Measurements from ENCODE around the gene PLCB1. TPM values are rescaled to one million over a fixed set of nuclear protein-coding genes. Genes with fewer than 3 reads are reported as not detected.

The PLCB1 gene
- polyA plus RNA-seq, 3 donors from 2014 or later: 11.0 to 20.4 (median 12.6) TPM

DNA sequence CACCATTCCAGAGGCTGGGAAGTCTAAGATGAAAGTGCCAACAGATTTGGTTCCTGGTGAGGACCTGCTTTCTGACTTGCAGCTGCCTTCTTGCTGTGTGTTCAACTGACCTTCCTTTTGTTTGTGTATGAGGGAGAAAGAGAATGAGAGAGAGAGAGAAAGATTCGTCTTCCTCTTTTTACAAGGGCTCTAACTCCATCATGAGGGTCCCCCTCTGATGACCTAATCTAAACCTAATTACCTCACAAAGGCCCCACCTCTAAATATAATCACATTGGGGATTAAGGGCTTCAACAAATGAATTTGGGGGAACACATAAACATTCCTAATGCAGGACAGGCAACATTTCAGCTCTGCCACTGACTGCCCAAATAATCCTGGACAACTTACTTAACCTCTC lies 130.7 kb downstream of the PLCB1 start:
- H3K36me3 Mint-ChIP-seq: peaks cover 0 to 7% (median 0%) of the 10 kb centered on the region in 3 donors
- H3K9me3 Mint-ChIP-seq: no peaks in the 10 kb centered on the region
- peaks cover 0 to 2% (median 0%) of the 10 kb centered on the region in 3 donors for H3K27me3 Mint-ChIP-seq (ENCODE audit: low read depth in 3 of 3)
- no peak overlapping the region for H3K4me3 Mint-ChIP-seq
- no peak for DNase-seq
- H3K4me1 Mint-ChIP-seq: peaks cover 9 to 34% of the 10 kb centered on the region in 2 donors
- peak overlapping the region in 1 of 6 donors; percentile 45 for H3K27ac Mint-ChIP-seq

DNA sequence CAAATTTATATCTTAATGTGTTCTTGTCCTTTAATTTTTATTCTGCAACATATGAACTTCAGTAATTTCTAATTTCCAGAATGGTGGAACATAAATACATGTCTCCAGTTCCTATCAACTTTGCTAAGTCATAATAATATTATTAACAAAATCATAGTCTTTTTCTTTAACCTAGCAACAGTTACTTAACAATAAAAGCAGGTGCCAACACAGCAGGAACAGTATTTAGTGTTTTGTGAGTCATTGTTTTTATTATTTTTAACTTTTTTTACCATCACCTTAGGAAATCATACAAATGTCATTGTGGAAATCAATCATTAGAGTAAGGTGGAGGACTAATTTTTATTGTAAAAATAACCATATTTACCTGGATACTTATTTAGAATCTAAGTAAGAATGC lies 133.5 kb downstream of the PLCB1 start:
- Mint-ChIP-seq H3K27me3 (ENCODE audit: low read depth in 3 of 3) (peaks cover 0 to 2% (median 0%) of the 10 kb centered on the region in 3 donors), H3K27ac (no peak overlapping the region), H3K9me3 (no peaks in the 10 kb centered on the region), H3K4me1 (peaks cover 15 to 47% of the 10 kb centered on the region in 2 donors), H3K4me3 (no peak overlapping the region), H3K36me3 (peaks cover 0 to 7% (median 0%) of the 10 kb centered on the region in 3 donors)
- DNase-seq: no peak

DNA sequence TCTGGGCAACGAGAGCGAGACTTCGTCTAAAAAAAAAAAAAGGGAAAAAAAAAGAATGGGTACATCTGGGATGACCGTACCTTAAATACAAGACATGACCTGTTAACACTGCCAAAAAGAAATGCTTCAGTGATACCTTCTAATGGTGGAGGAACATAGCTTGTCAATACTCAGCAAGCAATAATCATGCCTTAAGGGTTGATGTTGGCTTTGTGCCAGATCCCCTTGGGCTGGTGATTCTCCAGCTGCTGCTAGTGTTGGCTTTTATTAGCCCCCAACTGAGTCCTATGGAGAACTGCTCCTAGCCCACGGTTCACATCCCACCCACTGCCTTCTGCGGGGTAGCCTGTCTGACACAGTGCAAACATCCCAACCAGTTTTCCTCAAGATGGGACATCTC lies 134.9 kb downstream of the PLCB1 start:
- Mint-ChIP-seq H3K27me3 (ENCODE audit: low read depth in 3 of 3) (peaks cover 0 to 2% (median 0%) of the 10 kb centered on the region in 3 donors), H3K36me3 (peaks cover 0 to 7% (median 0%) of the 10 kb centered on the region in 3 donors), H3K9me3 (no peaks in the 10 kb centered on the region), H3K4me3 (no peak overlapping the region), H3K27ac (no peak overlapping the region), H3K4me1 (peaks cover 24 to 51% of the 10 kb centered on the region in 2 donors)
- no peak for DNase-seq

DNA sequence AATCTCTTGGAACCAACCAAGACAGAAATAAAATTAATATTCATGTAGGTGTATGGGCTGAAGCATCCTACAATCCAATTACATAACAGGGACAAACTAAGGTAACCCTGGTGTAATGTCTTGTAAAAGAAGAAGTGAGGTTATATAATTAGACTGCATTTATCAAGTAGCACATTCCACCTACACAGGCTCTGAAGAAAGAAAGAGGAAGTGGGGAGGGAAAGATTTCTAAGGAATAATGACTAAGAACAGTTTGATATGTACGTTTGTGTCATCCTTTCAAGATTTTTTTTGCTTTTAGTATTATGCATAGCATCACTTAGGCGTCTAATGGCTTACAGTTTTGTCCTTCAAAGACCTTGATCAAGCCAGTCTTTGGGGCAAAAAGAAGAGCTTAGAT lies 139.7 kb downstream of the PLCB1 start:
- no peak overlapping the region for H3K27ac Mint-ChIP-seq

DNA sequence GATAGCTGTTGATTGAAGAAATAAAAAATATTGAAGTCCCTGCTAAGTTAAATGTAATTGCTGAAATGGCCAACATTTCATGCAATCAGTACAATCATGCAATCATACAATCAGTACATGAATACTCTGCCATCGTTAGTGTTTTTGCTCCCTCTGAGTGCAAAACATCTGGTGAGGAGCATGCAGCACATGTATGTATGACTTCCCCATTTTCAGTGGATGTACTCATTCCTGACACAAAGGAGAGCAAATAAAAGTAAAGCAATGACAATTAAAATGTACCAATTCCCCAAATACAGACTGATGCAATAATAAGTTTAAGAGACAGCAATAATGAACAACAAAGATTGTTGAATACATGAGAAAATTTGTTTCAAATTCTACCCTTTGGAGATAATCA lies 140.7 kb downstream of the PLCB1 start:
- no peak overlapping the region for H3K27ac Mint-ChIP-seq
- no peaks in the 10 kb centered on the region for H3K9me3 Mint-ChIP-seq
- peaks cover 31 to 60% of the 10 kb centered on the region in 2 donors for H3K4me1 Mint-ChIP-seq
- no peaks in the 10 kb centered on the region for H3K36me3 Mint-ChIP-seq
- no peaks in the 10 kb centered on the region for H3K27me3 Mint-ChIP-seq (ENCODE audit: low read depth in 3 of 3)
- DNase-seq: no peak
- no peak overlapping the region for H3K4me3 Mint-ChIP-seq

More for the DNA sequence above, 139.7 kb downstream of the PLCB1 start:
- no peaks in the 10 kb centered on the region for H3K36me3 Mint-ChIP-seq
- H3K4me1 Mint-ChIP-seq: peaks cover 31 to 60% of the 10 kb centered on the region in 2 donors
- H3K4me3 Mint-ChIP-seq: no peak overlapping the region
- H3K9me3 Mint-ChIP-seq: no peaks in the 10 kb centered on the region
- peaks cover 0 to 2% (median 0%) of the 10 kb centered on the region in 3 donors for H3K27me3 Mint-ChIP-seq (ENCODE audit: low read depth in 3 of 3)
- no peak for DNase-seq

DNA sequence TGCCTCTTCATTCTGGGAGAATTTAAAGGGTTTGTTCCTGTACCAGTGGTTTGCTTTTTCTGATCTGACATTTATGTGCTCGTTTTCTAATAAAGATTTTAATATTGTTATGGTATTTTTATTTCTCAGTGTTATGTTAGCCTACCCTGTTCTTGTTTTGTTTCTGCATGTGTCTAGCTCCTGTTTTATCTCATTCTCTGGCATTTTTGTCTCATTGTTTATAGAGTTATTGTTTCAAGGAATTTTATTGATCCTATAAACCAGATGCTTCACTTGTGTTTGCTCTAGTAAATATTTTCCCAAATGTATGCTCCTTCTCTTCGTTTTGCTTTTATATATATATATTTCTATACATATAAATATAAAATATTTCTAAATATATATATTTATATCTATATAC lies 152.8 kb downstream of the PLCB1 start:
- DNase-seq: no peak
- H3K27me3 Mint-ChIP-seq (ENCODE audit: low read depth in 3 of 3): peaks cover 0 to 3% (median 0%) of the 10 kb centered on the region in 3 donors
- no peaks in the 10 kb centered on the region for H3K9me3 Mint-ChIP-seq
- H3K36me3 Mint-ChIP-seq: peaks cover 3 to 13% (median 3%) of the 10 kb centered on the region in 3 donors
- H3K27ac Mint-ChIP-seq: no peak overlapping the region
- H3K4me3 Mint-ChIP-seq: no peak overlapping the region
- H3K4me1 Mint-ChIP-seq: peaks cover 3 to 12% of the 10 kb centered on the region in 2 donors

DNA sequence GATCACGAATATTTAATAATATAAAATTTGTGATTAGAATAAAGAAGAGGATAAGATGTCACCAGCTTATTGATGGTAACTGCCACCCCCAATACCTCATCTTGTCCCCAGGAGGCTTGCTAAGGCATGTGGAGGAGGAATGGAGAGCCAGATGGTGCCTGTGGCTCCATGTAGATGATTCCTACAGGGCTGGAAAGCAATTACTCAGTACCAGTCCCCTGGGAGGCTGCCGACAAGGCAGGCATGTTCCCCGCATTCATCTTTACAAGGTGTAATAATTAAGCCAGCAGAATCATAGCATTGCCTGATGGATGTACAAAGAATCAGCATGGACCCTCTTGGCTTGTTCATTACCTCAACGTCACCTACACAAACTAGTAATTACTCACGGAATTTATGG lies 155.3 kb downstream of the PLCB1 start:
- peaks cover 3 to 15% (median 5%) of the 10 kb centered on the region in 3 donors for H3K36me3 Mint-ChIP-seq
- peaks cover 4 to 9% of the 10 kb centered on the region in 2 donors for H3K4me1 Mint-ChIP-seq
- no peak overlapping the region for H3K4me3 Mint-ChIP-seq
- DNase-seq: no peak
- H3K9me3 Mint-ChIP-seq: no peaks in the 10 kb centered on the region
- H3K27ac Mint-ChIP-seq: no peak overlapping the region
- H3K27me3 Mint-ChIP-seq (ENCODE audit: low read depth in 3 of 3): peaks cover 0 to 5% (median 0%) of the 10 kb centered on the region in 3 donors

DNA sequence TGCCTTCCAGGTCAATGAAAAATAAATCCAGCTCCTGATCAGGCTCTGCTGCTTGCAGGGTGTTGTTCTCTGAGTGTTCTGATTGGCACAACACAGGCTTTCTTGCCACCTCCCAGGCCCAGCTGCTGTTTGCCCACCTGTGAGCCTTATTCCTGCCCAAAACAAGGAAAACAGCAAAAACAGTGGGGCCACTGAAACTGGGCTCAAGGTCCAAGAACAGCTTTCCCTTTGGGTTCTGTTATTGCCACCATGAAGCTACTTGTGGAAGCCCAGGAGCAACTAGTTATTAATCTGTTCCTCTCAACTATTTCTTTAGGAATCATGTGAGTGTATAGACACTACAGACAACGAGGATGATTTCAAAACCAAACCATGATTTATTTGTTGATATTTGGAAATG lies 159.1 kb downstream of the PLCB1 start:
- Mint-ChIP-seq H3K27ac (no peak overlapping the region), H3K4me3 (no peak overlapping the region), H3K4me1 (peaks cover 20 to 28% of the 10 kb centered on the region in 2 donors), H3K9me3 (no peaks in the 10 kb centered on the region), H3K36me3 (peaks cover 3 to 13% (median 5%) of the 10 kb centered on the region in 3 donors), H3K27me3 (ENCODE audit: low read depth in 3 of 3) (peaks cover 0 to 16% (median 10%) of the 10 kb centered on the region in 3 donors)
- DNase-seq: no peak

DNA sequence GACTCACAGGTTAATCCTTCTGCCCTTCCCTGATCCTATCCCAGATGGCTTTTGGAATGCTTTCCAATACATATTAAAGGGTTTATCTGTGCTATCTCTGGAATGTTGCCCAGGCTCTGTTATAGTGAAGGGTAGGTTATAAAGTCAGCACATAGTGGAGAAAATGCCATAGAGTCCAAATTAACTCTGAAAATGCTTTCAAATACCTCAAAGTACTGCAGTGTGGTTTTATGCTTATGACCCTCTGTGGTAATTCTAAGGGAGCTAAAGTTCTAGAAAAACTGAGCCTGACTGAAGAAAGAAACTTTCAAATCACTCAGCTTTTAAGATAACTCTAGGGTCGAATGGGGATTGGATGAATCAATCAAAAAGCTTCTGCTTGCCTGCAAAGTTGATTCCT lies 159.8 kb downstream of the PLCB1 start:
- H3K9me3 Mint-ChIP-seq: no peaks in the 10 kb centered on the region
- no peak overlapping the region for H3K4me3 Mint-ChIP-seq
- DNase-seq: no peak
- H3K27me3 Mint-ChIP-seq (ENCODE audit: low read depth in 3 of 3): peaks cover 0 to 16% (median 10%) of the 10 kb centered on the region in 3 donors
- H3K4me1 Mint-ChIP-seq: peaks cover 20 to 28% of the 10 kb centered on the region in 2 donors
- peak overlapping the region in 1 of 6 donors; percentile 21 for H3K27ac Mint-ChIP-seq
- H3K36me3 Mint-ChIP-seq: peaks cover 3 to 13% (median 5%) of the 10 kb centered on the region in 3 donors

DNA sequence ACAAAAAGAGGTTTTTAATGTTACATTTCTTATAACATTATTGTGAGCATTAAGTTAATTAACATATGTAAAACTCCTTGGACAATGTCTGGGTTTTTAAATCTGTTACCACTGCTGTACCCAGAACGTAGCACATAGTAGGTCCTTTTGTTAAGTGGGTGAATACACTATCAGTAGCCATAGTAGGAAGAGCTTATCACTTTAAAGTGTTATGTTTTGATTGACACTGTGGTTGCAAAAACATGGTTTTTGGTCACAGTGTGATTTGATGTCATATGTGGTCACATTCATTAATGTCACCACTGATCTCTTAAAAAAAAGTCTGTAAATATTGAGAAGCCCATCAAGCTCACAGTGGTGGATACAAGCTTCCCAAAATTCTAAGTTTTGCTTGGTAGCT lies 160.7 kb downstream of the PLCB1 start:
- peak; percentile 65 to 70 (median 69) for DNase-seq
- Mint-ChIP-seq H3K36me3 (peaks cover 3 to 11% (median 5%) of the 10 kb centered on the region in 3 donors), H3K4me3 (no peak overlapping the region), H3K27me3 (ENCODE audit: low read depth in 3 of 3) (peaks cover 0 to 16% (median 10%) of the 10 kb centered on the region in 3 donors), H3K27ac (peak overlapping the region in 2 of 6 donors; percentile 22 to 50), H3K4me1 (peaks cover 20 to 28% of the 10 kb centered on the region in 2 donors), H3K9me3 (no peaks in the 10 kb centered on the region)

DNA sequence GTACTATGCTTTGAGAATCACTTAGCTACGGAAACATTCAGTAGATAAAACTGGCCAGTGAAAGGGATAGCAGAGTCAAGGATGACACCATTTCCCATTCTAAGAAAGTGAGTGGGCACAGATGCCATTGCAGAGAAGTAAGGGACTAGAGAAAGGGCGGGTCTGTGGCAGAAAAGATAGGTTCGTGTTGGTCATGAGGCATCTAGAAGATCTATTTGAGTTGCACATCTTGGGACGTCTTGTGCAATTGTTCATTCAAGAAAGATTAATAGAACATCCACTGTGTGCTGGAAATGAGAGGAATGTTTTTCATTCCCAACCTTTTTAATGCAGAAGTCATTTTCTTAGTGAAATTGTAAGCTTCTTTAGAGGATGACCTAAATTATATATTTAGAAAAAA lies 161.7 kb downstream of the PLCB1 start:
- no peaks in the 10 kb centered on the region for H3K9me3 Mint-ChIP-seq
- H3K4me1 Mint-ChIP-seq: peaks cover 20 to 28% of the 10 kb centered on the region in 2 donors
- H3K36me3 Mint-ChIP-seq: peaks cover 0 to 6% (median 5%) of the 10 kb centered on the region in 3 donors
- H3K27ac Mint-ChIP-seq: peak overlapping the region in 2 of 6 donors; percentile 23 to 41
- H3K27me3 Mint-ChIP-seq (ENCODE audit: low read depth in 3 of 3): peaks cover 0 to 18% (median 10%) of the 10 kb centered on the region in 3 donors
- no peak overlapping the region for H3K4me3 Mint-ChIP-seq
- no peak for DNase-seq

DNA sequence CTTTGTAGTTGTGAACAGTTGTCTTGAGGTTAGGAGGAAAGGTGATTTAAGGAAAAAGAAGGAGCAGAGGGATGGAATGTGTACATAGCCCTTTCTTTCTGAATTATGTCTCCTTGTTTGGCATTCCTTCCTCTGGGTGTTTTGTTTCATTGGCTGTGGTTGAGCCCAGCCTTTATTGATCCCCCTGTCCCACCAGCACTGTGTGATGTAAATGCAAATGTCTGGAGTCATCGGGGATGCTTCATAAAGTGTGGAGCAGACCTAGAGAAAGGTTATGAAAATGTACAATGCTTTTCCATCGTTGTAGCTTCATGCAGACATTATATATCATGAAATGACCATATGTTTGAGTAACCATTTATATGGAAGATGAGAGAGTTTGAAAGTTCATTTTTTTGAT lies 164.5 kb downstream of the PLCB1 start:
- no peak for DNase-seq
- Mint-ChIP-seq H3K4me3 (no peak overlapping the region), H3K9me3 (no peaks in the 10 kb centered on the region), H3K4me1 (peaks cover 22 to 28% of the 10 kb centered on the region in 2 donors), H3K36me3 (peaks cover 0 to 3% (median 0%) of the 10 kb centered on the region in 3 donors), H3K27me3 (ENCODE audit: low read depth in 3 of 3) (peaks cover 0 to 15% (median 10%) of the 10 kb centered on the region in 3 donors), H3K27ac (no peak overlapping the region)

DNA sequence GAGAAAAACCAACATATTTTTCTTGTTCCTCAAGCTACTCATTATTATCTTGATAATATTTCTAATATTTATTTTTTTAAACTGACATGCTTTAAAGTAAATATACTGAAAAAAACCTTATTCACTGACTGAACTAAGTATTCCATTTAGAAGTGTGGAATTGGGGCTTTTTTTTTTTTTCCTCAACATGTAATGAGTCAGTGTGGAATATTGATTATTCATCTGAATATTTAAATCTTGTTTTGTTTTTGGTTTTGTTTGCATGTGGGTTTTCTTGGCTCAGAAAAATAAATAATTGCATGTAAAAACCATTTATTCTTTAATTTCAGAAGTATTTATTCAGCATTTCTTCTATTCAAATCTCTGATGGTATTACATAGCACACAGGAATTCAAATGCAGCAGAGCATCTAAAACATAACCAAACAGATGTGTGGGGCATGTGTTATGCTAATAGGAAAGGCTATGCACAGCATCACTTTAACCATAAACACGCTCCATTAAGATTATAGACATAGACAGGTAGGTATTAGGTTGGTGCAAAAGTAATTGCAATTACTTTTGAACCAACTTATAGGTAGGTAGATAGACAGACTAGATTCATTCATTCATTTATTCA lies 166.5 kb downstream of the PLCB1 start:
- Mint-ChIP-seq H3K4me1 (peaks cover 6 to 8% of the 10 kb centered on the region in 2 donors), H3K9me3 (no peaks in the 10 kb centered on the region), H3K27ac (no peak overlapping the region), H3K4me3 (no peak overlapping the region), H3K36me3 (peaks cover 0 to 3% (median 0%) of the 10 kb centered on the region in 3 donors), H3K27me3 (ENCODE audit: low read depth in 3 of 3) (peaks cover 0 to 9% (median 3%) of the 10 kb centered on the region in 3 donors)
- DNase-seq: no peak

DNA sequence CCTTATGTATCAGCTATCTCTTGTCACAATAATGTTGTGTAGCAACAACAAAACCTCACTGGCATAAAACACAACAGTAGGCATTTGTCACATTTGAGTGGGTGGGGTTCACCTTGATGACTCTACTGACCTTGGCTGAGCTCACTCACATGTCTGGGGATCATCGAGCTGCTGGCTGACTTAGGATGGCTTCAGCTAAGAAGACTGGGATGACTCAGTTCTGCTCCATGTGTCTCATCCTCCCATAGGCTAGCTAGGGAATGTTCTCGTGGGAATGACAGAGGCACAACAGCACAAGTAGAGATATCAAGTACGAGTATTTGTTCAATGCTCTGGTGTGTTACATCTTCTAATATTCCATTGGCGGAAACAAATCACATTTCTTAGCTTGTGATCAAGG lies 167.9 kb downstream of the PLCB1 start:
- no peak overlapping the region for H3K4me3 Mint-ChIP-seq
- H3K4me1 Mint-ChIP-seq: peaks cover 10 to 12% of the 10 kb centered on the region in 2 donors
- no peak overlapping the region for H3K27ac Mint-ChIP-seq
- peaks cover 0 to 3% (median 0%) of the 10 kb centered on the region in 3 donors for H3K36me3 Mint-ChIP-seq
- DNase-seq: no peak
- H3K27me3 Mint-ChIP-seq (ENCODE audit: low read depth in 3 of 3): peaks cover 0 to 6% (median 0%) of the 10 kb centered on the region in 3 donors
- H3K9me3 Mint-ChIP-seq: no peaks in the 10 kb centered on the region
